22Rv1 (cell line): ENCODE data around the gene SIMC1.
"Not testable (repeated sequence)": the region's sequence is repeated elsewhere in the genome, so short reads cannot be mapped to it uniquely, and the experiment has no call there.

Source experiments
- CTCF ChIP-seq: fragments of 450-650 bp; IDR thresholded peaks from 2 replicates; pipeline ENCODE4 v1.5.1; 2017; ENCODE audit warnings: mild to moderate bottlenecking
- ZFX ChIP-seq: fragments of 450-650 bp; IDR thresholded peaks from 2 replicates; pipeline ENCODE4 v1.6.1; 2017; ENCODE audit warnings: antibody characterized with exemption, borderline replicate concordance

GRCh38 chr5:176252171-176252570, 13.9 kb downstream of the SIMC1 start:
- not testable (repeated sequence) for TF ChIP-seq CTCF, ZFX
